SK-N-SH treated with all-trans-retinoic acid at 6 μM for 48 hours (cell line): ENCODE results near the gene ALG10.

Experiments used
- ARNTL ChIP-seq: fragments of 450-650 bp; formaldehyde crosslinking; IDR thresholded peaks from 2 replicates; pipeline ENCODE4 v1.5.0; 2020; ENCODE audit warnings: low read depth, mild to moderate bottlenecking, moderate library complexity, borderline replicate concordance
- CREB5 ChIP-seq: fragments of 250-450 bp; sonication (Bioruptor Pico); IDR thresholded peaks from 2 replicates; pipeline ENCODE4 v1.5.1; 2020; ENCODE audit warnings: low read depth, mild to moderate bottlenecking, moderate library complexity
- ESRRG ChIP-seq: fragments of 250-450 bp; sonication (Bioruptor Pico); IDR thresholded peaks from 2 replicates; pipeline ENCODE4 v1.6.1; 2021; ENCODE audit warnings: mild to moderate bottlenecking
- GLIS3 ChIP-seq: fragments of 250-450 bp; sonication (Bioruptor Pico); IDR thresholded peaks from 2 replicates; pipeline ENCODE4 v1.5.0; 2020; ENCODE audit warnings: mild to moderate bottlenecking, moderate library complexity
- ISL1 ChIP-seq: fragments of 250-450 bp; sonication (Bioruptor Pico); IDR thresholded peaks from 2 replicates; pipeline ENCODE4 v2.1.2; 2022; ENCODE audit warnings: mild to moderate bottlenecking, moderate library complexity
- OSR1 ChIP-seq: fragments of 250-450 bp; sonication (Bioruptor Pico); IDR thresholded peaks from 2 replicates; pipeline ENCODE4 v1.8.0; 2022; ENCODE audit warnings: moderate library complexity, mild to moderate bottlenecking, inconsistent platforms
- PATZ1 ChIP-seq: fragments of 250-450 bp; sonication (Bioruptor Pico); IDR thresholded peaks from 2 replicates; pipeline ENCODE4 v1.8.0; 2020; ENCODE audit warnings: mild to moderate bottlenecking, moderate library complexity, borderline replicate concordance
- TOX ChIP-seq: fragments of 250-450 bp; sonication (Bioruptor Pico); IDR thresholded peaks from 2 replicates; pipeline ENCODE4 v1.8.0; 2021; ENCODE audit warnings: mild to moderate bottlenecking, moderate library complexity, borderline replicate concordance
- TSHZ2 ChIP-seq: fragments of 250-450 bp; sonication (Bioruptor Pico); IDR thresholded peaks from 2 replicates; pipeline ENCODE4 v1.5.0; 2020; ENCODE audit warnings: mild to moderate bottlenecking, moderate library complexity
- ZFP3 ChIP-seq: fragments of 250-450 bp; sonication (Bioruptor Pico); IDR thresholded peaks from 2 replicates; pipeline ENCODE4 v1.5.0; 2020; ENCODE audit warnings: mild to moderate bottlenecking, moderate library complexity
- ZFP30 ChIP-seq: fragments of 450-650 bp; formaldehyde crosslinking; IDR thresholded peaks from 2 replicates; pipeline ENCODE4 v1.5.0; 2022; ENCODE audit warnings: mild to moderate bottlenecking, moderate library complexity
- ZNF70 ChIP-seq: fragments of 450-650 bp; formaldehyde crosslinking; IDR thresholded peaks from 2 replicates; pipeline ENCODE4 v1.5.0; 2020; ENCODE audit warnings: mild to moderate bottlenecking, moderate library complexity

GRCh38 chr12:33988913-33989312 is 33.4 kb upstream of the ALG10 start:
- TF ChIP-seq ISL1 (CRISPR knock-in tag), result no peak
- no peak for TF ChIP-seq PATZ1
- TF ChIP-seq GLIS3 (CRISPR knock-in tag), result no peak
- TF ChIP-seq ZFP3 (CRISPR knock-in tag), result no peak
- TF ChIP-seq ARNTL (CRISPR knock-in tag), result no peak
- TF ChIP-seq OSR1 (CRISPR knock-in tag), result no peak
- no peak for TF ChIP-seq ZFP30 (CRISPR knock-in tag)
- TF ChIP-seq TSHZ2, result no peak
- TF ChIP-seq TOX (CRISPR knock-in tag), result no peak
- no peak for TF ChIP-seq ZNF70 (CRISPR knock-in tag)
- TF ChIP-seq ESRRG (CRISPR knock-in tag), result no peak
- no peak for TF ChIP-seq CREB5 (CRISPR knock-in tag)
